SK-N-MC (cell line): ENCODE results near the gene ADGRG7.

Experiments
- EZH2 ChIP-seq: fragments of 200-600 bp; sonication (generic); IDR thresholded peaks from one replicate; pipeline ENCODE4 v1.6.1; 2017; ENCODE audit warnings: antibody characterized with exemption
- POLR2AphosphoS5 ChIP-seq: IDR thresholded peaks from 2 replicates; pipeline ENCODE4 v1.6.1; 2012; ENCODE audit warnings: mild to moderate bottlenecking, low read depth, low read length, borderline replicate concordance

DNA sequence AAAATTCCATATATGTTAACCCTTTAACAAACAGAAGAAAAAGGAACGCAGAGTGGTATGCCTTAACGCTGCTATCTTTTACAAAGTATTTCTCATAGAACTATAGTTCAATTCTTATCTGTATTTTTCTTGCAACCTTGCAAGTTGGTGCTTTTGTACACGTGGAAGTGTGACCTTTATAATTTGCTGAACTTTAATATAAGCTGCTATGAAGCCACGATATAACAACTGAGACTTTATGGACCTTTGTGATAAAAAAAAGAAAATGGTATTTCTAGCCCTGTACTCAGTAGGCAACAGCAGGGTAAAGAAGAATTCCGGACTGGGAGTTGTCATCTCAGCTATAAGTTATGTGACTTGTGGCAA, 93.6 kb downstream of the ADGRG7 start:
- no peak for TF ChIP-seq POLR2AphosphoS5
- TF ChIP-seq EZH2, result no peak
